NB4 (cell line): ENCODE data around the gene PLA2G12A.

Source experiments
- DNase-seq: peaks from one replicate; pipeline ENCODE4 v3.0.0; 2010; ENCODE audit warnings: low read depth
- H3K4me3 ChIP-seq: one replicate; pipeline ENCODE4 v1.5.1; 2011; ENCODE audit warnings: mild to moderate bottlenecking, low read depth, low read length, moderate library complexity
- MYC ChIP-seq: IDR thresholded peaks from 2 replicates; pipeline ENCODE4 v1.6.1; 2011; ENCODE audit warnings: low read depth, low read length
- POLR2A ChIP-seq: IDR thresholded peaks from 2 replicates; pipeline ENCODE4 v1.6.1; 2011; ENCODE audit warnings: mild to moderate bottlenecking; ENCODE audit not compliant: insufficient read length; ENCODE audit errors: extremely low read depth
- TF ChIP-seq, protein P1 (sequence below): IDR thresholded peaks from 2 replicates; pipeline ENCODE4 v1.6.1; 2011; ENCODE audit warnings: low read depth, low read length
- TF ChIP-seq, protein P2 (sequence below): IDR thresholded peaks from one replicate; pipeline ENCODE4 v1.5.1; 2012; ENCODE audit warnings: low read depth, low read length

Gene PLA2G12A

DNA sequence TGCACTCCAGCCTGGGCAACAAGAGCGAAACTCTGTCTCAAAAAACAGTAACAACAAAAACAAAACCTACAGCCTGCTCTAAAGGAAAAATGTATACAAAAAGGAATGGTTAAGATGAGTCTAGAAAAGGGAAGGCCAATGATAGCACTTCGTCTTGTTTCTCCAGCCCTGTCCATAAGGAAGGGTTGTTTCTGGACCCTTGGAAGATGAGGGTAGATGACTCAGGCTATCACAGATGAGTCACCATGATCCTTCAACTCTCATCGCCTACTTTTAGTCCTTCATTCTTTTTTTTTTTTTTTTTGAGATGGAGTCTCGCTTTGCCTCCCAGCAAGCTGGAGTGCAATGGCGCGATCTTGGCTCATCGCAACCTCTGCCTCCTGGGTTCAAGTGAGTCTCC, 8.8 kb downstream of the PLA2G12A start:
- no peak for DNase-seq
- no peak overlapping the region for H3K4me3 ChIP-seq
- TF ChIP-seq, protein P1, sequence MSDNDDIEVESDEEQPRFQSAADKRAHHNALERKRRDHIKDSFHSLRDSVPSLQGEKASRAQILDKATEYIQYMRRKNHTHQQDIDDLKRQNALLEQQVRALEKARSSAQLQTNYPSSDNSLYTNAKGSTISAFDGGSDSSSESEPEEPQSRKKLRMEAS, result no peak
- TF ChIP-seq POLR2A, result no peak
- TF ChIP-seq, protein P2, sequence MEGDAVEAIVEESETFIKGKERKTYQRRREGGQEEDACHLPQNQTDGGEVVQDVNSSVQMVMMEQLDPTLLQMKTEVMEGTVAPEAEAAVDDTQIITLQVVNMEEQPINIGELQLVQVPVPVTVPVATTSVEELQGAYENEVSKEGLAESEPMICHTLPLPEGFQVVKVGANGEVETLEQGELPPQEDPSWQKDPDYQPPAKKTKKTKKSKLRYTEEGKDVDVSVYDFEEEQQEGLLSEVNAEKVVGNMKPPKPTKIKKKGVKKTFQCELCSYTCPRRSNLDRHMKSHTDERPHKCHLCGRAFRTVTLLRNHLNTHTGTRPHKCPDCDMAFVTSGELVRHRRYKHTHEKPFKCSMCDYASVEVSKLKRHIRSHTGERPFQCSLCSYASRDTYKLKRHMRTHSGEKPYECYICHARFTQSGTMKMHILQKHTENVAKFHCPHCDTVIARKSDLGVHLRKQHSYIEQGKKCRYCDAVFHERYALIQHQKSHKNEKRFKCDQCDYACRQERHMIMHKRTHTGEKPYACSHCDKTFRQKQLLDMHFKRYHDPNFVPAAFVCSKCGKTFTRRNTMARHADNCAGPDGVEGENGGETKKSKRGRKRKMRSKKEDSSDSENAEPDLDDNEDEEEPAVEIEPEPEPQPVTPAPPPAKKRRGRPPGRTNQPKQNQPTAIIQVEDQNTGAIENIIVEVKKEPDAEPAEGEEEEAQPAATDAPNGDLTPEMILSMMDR, result no peak
- no peak for TF ChIP-seq MYC

DNA sequence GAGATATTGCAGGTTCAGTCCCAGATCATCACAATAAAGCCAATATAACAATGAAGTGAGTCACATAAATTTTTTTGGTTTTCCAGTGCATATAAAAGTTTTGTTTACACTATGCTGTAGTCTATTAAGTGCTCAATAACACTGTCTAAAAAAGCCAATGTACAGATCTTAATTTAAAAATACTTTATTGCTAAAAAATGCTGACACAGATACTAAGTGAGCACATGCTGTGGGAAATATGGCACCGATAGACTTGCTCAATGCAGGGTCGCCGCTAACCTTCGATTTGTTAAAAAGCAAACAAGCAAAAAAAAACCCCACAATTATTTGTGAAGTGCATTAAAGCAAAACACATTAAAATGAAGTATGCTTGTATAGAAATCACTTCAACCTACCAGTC, 10.3 kb downstream of the PLA2G12A start:
- no peak for DNase-seq
- no peak for TF ChIP-seq POLR2A
- no peak for TF ChIP-seq MYC
- TF ChIP-seq, protein P2, result no peak
- TF ChIP-seq, protein P1, result no peak

DNA sequence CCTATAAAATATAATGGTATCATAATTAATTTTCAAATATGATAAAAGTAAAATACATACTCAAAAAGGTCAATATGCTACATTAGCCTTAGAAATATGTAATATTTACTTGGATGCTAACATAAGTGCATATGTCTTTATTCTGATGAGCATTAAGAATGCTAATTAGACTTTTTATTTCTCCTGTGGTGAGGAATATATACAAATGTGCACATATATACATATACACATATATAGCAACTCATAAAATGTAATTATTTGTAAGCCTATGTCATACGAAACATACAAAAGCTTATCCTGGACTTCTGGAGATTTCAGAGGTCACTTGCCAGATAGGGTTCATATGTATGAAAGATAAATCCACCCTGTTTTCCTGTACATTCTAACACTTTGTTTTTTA, 11.1 kb downstream of the PLA2G12A start:
- TF ChIP-seq MYC (no peak), POLR2A (no peak)
- TF ChIP-seq, protein P2, result no peak
- TF ChIP-seq, protein P1, result no peak

More for the DNA sequence above, 10.3 kb downstream of the PLA2G12A start:
- no peak overlapping the region for H3K4me3 ChIP-seq

DNA sequence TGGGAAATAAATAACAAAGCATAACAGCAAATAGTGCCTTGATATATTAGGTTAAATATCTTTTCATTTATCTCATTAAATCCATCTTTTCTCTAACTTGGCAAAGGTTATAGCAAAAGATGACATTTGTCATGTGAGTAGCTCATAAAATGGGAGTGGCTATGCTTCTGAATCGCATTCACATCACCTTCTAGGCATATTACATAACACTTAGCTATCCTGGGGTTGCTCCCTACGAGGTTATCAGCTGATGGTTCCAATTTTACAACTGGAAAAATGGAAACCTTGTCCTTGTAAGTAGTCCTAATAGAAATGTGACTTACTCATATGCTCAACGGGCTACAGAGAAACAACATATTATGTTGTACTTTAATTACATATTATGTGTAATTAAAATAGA, 16.4 kb downstream of the PLA2G12A start:
- TF ChIP-seq, protein P1, result no peak
- TF ChIP-seq POLR2A (no peak), MYC (no peak)
- TF ChIP-seq, protein P2, result no peak
- no peak for DNase-seq
- no peak overlapping the region for H3K4me3 ChIP-seq

More for the DNA sequence above, 11.1 kb downstream of the PLA2G12A start:
- DNase-seq, result no peak
- no peak overlapping the region for H3K4me3 ChIP-seq

DNA sequence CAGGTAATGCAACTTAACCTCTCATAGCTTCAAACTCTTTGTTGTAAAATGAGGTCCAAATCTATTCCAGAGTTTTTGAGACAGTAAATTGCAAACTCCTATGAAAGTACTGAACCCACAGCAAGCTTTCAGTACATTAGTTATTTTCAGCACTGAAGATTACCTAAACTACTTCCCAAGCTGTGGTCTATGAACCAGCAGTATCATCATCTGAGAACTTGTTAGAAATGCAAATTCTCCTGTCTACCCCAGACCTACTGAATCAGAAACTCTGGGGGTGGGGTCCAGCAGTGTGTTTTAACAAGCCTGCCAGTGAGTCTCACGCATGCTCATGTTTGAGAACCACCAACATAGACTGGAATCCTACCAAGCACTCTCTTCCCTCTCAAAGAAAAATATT, 20.9 kb downstream of the PLA2G12A start:
- TF ChIP-seq, protein P1, result no peak
- TF ChIP-seq POLR2A, result no peak
- TF ChIP-seq, protein P2, result no peak
- no peak for TF ChIP-seq MYC
- no peak overlapping the region for H3K4me3 ChIP-seq
- no peak for DNase-seq

DNA sequence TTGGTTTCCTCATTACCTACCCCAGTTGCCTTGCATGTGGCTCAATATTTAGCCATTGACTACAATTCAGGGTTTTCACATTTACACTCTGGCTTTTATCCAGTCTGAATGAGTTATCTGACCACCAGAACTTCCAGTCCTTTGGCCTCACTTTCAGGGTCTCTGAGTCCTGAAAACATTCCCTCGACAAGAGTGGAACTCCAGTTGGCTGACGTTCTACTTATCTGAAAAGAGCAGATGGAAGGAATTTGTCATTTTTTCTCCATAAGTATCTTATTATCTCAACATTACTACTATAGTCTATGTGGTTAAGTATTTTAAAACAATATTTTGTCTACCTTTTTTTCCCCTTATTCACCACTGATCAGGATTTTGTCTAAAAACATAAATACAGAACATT, 21.4 kb downstream of the PLA2G12A start:
- TF ChIP-seq, protein P2, result no peak
- TF ChIP-seq POLR2A (no peak), MYC (no peak)
- TF ChIP-seq, protein P1, result no peak
- no peak for DNase-seq
- no peak overlapping the region for H3K4me3 ChIP-seq
